WTC11 (cell line): ENCODE measurements around the gene LRRC4. TPM values are rescaled to one million over a fixed set of nuclear protein-coding genes. Genes with fewer than 3 reads are reported as not detected.

ENCODE experiments used
- ATAC-seq: fragments of 200-7000 bp; cut with Tn5 transposase; 2 replicates; pipeline ENCODE4 v1.10.0; 2021; ENCODE audit warnings: mild to moderate bottlenecking, moderate library complexity
- CTCF ChIA-PET: fragments of 300-600 bp; sonication (Branson Sonifier 250); formaldehyde crosslinking; loops from one replicate; lab custom pipeline; 2021; ENCODE audit warnings: antibody characterized with exemption; lab: Charles Lee
- POLR2A ChIA-PET: fragments of 350-600 bp; sonication (Branson Sonifier 250); formaldehyde crosslinking; loops from one replicate; lab custom pipeline; 2021; ENCODE audit warnings: antibody characterized with exemption; lab: Charles Lee
- DNase-seq: peaks from one replicate; pipeline ENCODE4 v3.0.0; 2021; ENCODE audit warnings: low spot score
- H3K27ac Mint-ChIP-seq: 2 replicates; pipeline ENCODE4 v1.8.0; 2021; ENCODE audit warnings: mixed read lengths
- H3K27me3 Mint-ChIP-seq: 2 replicates; pipeline ENCODE4 v1.8.0; 2021; ENCODE audit warnings: low read depth, mild to moderate bottlenecking, moderate library complexity, mixed read lengths
- H3K36me3 Mint-ChIP-seq: 2 replicates; pipeline ENCODE4 v1.8.0; 2021; ENCODE audit warnings: mixed read lengths
- H3K4me1 Mint-ChIP-seq: 2 replicates; pipeline ENCODE4 v1.8.0; 2022; ENCODE audit warnings: mixed read lengths
- H3K4me3 Mint-ChIP-seq: 2 replicates; pipeline ENCODE4 v1.8.0; 2021; ENCODE audit warnings: mild to moderate bottlenecking, moderate library complexity, mixed read lengths
- H3K9me3 Mint-ChIP-seq: 2 replicates; pipeline ENCODE4 v1.8.0; 2021; ENCODE audit warnings: mixed read lengths
- ELF4 ChIP-seq: sonication (generic); formaldehyde crosslinking; IDR thresholded peaks from 2 replicates; pipeline ENCODE4 v1.8.1; 2022; ENCODE audit warnings: low read depth, mild to moderate bottlenecking, moderate library complexity, missing genetic modification reagents
- ESRRA ChIP-seq: sonication (generic); formaldehyde crosslinking; IDR thresholded peaks from 2 replicates; pipeline ENCODE4 v1.8.1; 2022; ENCODE audit warnings: mild to moderate bottlenecking, missing genetic modification reagents, borderline replicate concordance
- FOXP1 ChIP-seq: sonication (generic); formaldehyde crosslinking; IDR thresholded peaks from 2 replicates; pipeline ENCODE4 v1.8.0; 2022; ENCODE audit warnings: missing genetic modification reagents, mild to moderate bottlenecking, moderate library complexity, borderline replicate concordance
- HMGXB4 ChIP-seq: sonication (generic); formaldehyde crosslinking; IDR thresholded peaks from 2 replicates; pipeline ENCODE4 v1.8.1; 2023; ENCODE audit warnings: mild to moderate bottlenecking, moderate library complexity, missing genetic modification reagents
- JAZF1 ChIP-seq: fragments of 250-450 bp; sonication (Bioruptor Pico); IDR thresholded peaks from 2 replicates; pipeline ENCODE4 v1.9.0; 2021; ENCODE audit warnings: moderate library complexity, mild to moderate bottlenecking, inconsistent platforms
- STAT6 ChIP-seq: sonication (generic); formaldehyde crosslinking; conservative IDR thresholded peaks from 2 replicates; pipeline ENCODE4 v1.8.1; 2023; ENCODE audit warnings: mild to moderate bottlenecking, low read depth, missing genetic modification reagents, moderate library complexity
- TCF7 ChIP-seq: sonication (generic); formaldehyde crosslinking; IDR thresholded peaks from 2 replicates; pipeline ENCODE4 v1.8.0; 2022; ENCODE audit warnings: mild to moderate bottlenecking, low read depth, missing genetic modification reagents, moderate library complexity
- ZBTB21 ChIP-seq: sonication (generic); formaldehyde crosslinking; IDR thresholded peaks from 2 replicates; pipeline ENCODE4 v1.8.1; 2023; ENCODE audit warnings: mild to moderate bottlenecking, missing genetic modification reagents, borderline replicate concordance
- ZNF121 ChIP-seq: sonication (generic); formaldehyde crosslinking; IDR thresholded peaks from 2 replicates; pipeline ENCODE4 v1.8.0; 2023; ENCODE audit warnings: missing genetic modification reagents
- ZNF317 ChIP-seq: sonication (generic); formaldehyde crosslinking; IDR thresholded peaks from 2 replicates; pipeline ENCODE4 v1.8.1; 2023; ENCODE audit warnings: low read depth, mild to moderate bottlenecking, moderate library complexity, missing genetic modification reagents, borderline replicate concordance
- total RNA-seq: library from RNA; stranded (reverse); gene quantifications from 3 replicates; pipeline ENCODE4 v1.2.3, GENCODE V29; 2021
- TF ChIP-seq, protein P1 (sequence below): sonication (generic); formaldehyde crosslinking; IDR thresholded peaks from 2 replicates; pipeline ENCODE4 v1.8.0; 2022; ENCODE audit warnings: mild to moderate bottlenecking, missing genetic modification reagents
- TF ChIP-seq, protein P2 (sequence below): sonication (generic); formaldehyde crosslinking; IDR thresholded peaks from 2 replicates; pipeline ENCODE4 v1.8.1; 2023; ENCODE audit warnings: mild to moderate bottlenecking, missing genetic modification reagents, moderate library complexity
- TF ChIP-seq, protein P3 (sequence below): sonication (generic); formaldehyde crosslinking; conservative IDR thresholded peaks from 2 replicates; pipeline ENCODE4 v1.8.1; 2022; ENCODE audit warnings: mild to moderate bottlenecking, missing genetic modification reagents
- TF ChIP-seq, protein P4 (sequence below): sonication (generic); formaldehyde crosslinking; IDR thresholded peaks from 2 replicates; pipeline ENCODE4 v1.8.1; 2023; ENCODE audit warnings: mild to moderate bottlenecking, missing genetic modification reagents, borderline replicate concordance

The LRRC4 gene
- total RNA-seq, 1 experiment from 2014 or later: 14.9 TPM

DNA sequence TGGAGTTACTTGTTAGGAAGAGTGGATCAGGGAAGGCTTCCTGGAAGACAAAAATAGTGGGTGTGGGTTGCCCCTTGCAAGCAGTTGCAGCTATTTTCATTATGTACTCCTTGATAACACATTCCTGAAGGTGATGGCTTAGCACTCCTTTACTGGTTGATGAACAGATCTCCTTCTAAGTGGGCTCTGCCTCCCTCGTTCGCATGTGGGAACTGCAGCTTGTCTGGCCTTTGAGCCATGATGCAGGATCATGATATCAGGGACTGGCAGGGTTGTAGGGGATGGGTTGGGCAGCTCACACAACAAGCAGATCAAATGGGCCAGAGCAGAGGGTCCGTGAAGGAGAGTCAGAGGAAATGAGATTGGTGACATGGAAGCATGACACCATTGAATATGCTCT lies 28.8 kb upstream of the LRRC4 start:
- Mint-ChIP-seq H3K4me3 (no peak overlapping the region), H3K27me3 (no peaks in the 10 kb centered on the region), H3K9me3 (no peaks in the 10 kb centered on the region), H3K36me3 (no peaks in the 10 kb centered on the region), H3K27ac (0 out of 2 replicates have a peak overlapping the region, but pooled peaks have one; percentile 9), H3K4me1 (peaks cover 9% of the 10 kb centered on the region)
- TF ChIP-seq ESRRA (CRISPR knock-in tag) (no peak), TCF7 (no peak), FOXP1 (no peak), ZBTB21 (CRISPR knock-in tag) (no peak), HMGXB4 (no peak), STAT6 (CRISPR knock-in tag) (no peak), JAZF1 (CRISPR knock-in tag) (no peak), ZNF317 (CRISPR knock-in tag) (no peak), ZNF121 (CRISPR knock-in tag) (no peak), ELF4 (CRISPR knock-in tag) (no peak)
- TF ChIP-seq, protein P1, sequence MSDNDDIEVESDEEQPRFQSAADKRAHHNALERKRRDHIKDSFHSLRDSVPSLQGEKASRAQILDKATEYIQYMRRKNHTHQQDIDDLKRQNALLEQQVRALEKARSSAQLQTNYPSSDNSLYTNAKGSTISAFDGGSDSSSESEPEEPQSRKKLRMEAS (CRISPR knock-in tag): no peak
- TF ChIP-seq, protein P2, sequence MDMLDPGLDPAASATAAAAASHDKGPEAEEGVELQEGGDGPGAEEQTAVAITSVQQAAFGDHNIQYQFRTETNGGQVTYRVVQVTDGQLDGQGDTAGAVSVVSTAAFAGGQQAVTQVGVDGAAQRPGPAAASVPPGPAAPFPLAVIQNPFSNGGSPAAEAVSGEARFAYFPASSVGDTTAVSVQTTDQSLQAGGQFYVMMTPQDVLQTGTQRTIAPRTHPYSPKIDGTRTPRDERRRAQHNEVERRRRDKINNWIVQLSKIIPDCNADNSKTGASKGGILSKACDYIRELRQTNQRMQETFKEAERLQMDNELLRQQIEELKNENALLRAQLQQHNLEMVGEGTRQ (CRISPR knock-in tag): no peak
- TF ChIP-seq, protein P3, sequence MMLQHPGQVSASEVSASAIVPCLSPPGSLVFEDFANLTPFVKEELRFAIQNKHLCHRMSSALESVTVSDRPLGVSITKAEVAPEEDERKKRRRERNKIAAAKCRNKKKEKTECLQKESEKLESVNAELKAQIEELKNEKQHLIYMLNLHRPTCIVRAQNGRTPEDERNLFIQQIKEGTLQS (CRISPR knock-in tag): no peak
- TF ChIP-seq, protein P4, sequence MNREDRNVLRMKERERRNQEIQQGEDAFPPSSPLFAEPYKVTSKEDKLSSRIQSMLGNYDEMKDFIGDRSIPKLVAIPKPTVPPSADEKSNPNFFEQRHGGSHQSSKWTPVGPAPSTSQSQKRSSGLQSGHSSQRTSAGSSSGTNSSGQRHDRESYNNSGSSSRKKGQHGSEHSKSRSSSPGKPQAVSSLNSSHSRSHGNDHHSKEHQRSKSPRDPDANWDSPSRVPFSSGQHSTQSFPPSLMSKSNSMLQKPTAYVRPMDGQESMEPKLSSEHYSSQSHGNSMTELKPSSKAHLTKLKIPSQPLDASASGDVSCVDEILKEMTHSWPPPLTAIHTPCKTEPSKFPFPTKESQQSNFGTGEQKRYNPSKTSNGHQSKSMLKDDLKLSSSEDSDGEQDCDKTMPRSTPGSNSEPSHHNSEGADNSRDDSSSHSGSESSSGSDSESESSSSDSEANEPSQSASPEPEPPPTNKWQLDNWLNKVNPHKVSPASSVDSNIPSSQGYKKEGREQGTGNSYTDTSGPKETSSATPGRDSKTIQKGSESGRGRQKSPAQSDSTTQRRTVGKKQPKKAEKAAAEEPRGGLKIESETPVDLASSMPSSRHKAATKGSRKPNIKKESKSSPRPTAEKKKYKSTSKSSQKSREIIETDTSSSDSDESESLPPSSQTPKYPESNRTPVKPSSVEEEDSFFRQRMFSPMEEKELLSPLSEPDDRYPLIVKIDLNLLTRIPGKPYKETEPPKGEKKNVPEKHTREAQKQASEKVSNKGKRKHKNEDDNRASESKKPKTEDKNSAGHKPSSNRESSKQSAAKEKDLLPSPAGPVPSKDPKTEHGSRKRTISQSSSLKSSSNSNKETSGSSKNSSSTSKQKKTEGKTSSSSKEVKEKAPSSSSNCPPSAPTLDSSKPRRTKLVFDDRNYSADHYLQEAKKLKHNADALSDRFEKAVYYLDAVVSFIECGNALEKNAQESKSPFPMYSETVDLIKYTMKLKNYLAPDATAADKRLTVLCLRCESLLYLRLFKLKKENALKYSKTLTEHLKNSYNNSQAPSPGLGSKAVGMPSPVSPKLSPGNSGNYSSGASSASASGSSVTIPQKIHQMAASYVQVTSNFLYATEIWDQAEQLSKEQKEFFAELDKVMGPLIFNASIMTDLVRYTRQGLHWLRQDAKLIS (CRISPR knock-in tag): no peak
- POLR2A ChIA-PET: no interaction called here
- ATAC-seq: peak; percentile 45
- CTCF ChIA-PET: interaction anchor here (0.6 to 2.1 kb wide), 10 partner anchors 14 to 321 kb away, joined by 3 to 7 read pairs (median 4); no protein-coding TSS in a partner anchor
- no peak for DNase-seq
